HepG2 (cell line): Measurements from ENCODE around the gene ATP6V0E1. TPM values are rescaled to one million over a fixed set of nuclear protein-coding genes. Genes with fewer than 3 reads are reported as not detected.

Experiments
- CCAR2 ChIP-seq: fragments of 200-400 bp; formaldehyde crosslinking; optimal IDR thresholded peaks from 2 replicates; pipeline ENCODE3; 2018; ENCODE audit warnings: low read depth, mild to moderate bottlenecking, low read length, moderate library complexity
- CENPX ChIP-seq: sonication (generic); formaldehyde crosslinking; IDR thresholded peaks from 2 replicates; pipeline ENCODE4 v1.9.0; 2021; ENCODE audit warnings: mild to moderate bottlenecking, missing genetic modification reagents, moderate library complexity
- EHMT2 ChIP-seq: fragments of 200-600 bp; sonication (generic); IDR thresholded peaks from 2 replicates; pipeline ENCODE4 v1.7.0; 2017; ENCODE audit warnings: antibody characterized with exemption, low read depth, low read length, borderline replicate concordance
- EZH2 ChIP-seq: conservative IDR thresholded peaks from 2 replicates; pipeline ENCODE4 v1.6.1; 2012; ENCODE audit warnings: mild to moderate bottlenecking, low read depth, low read length, moderate library complexity
- FIP1L1 ChIP-seq: fragments of 200-400 bp; formaldehyde crosslinking; IDR thresholded peaks from 2 replicates; pipeline ENCODE4 v1.6.1; 2018; ENCODE audit warnings: low read depth, mild to moderate bottlenecking, low read length, moderate library complexity, borderline replicate concordance; ENCODE audit not compliant: insufficient read depth
- FOSL1 ChIP-seq: sonication (generic); formaldehyde crosslinking; IDR thresholded peaks from 2 replicates; pipeline ENCODE4 v1.9.0; 2021; ENCODE audit warnings: missing genetic modification reagents, borderline replicate concordance
- FOXA3 ChIP-seq: IDR thresholded peaks from 2 replicates; pipeline ENCODE4 v1.6.1; 2016; ENCODE audit warnings: missing genetic modification reagents, missing compliant biosample characterization
- FOXP1 ChIP-seq, 2 experiments: fragments of 450-650 bp in 1 of 2; IDR thresholded peaks; 2 replicates each; pipeline ENCODE4 v1.6.1; 2017 to 2018; ENCODE audit warnings: antibody characterized with exemption in 1 of 2
- KDM5A ChIP-seq: fragments of 200-600 bp; sonication (generic); IDR thresholded peaks from 2 replicates; pipeline ENCODE4 v1.7.0; 2018; ENCODE audit warnings: antibody characterized with exemption, mild to moderate bottlenecking, low read length, borderline replicate concordance
- KMT2B ChIP-seq: IDR thresholded peaks from 2 replicates; pipeline ENCODE4 v1.6.1; 2016; ENCODE audit warnings: missing genetic modification reagents, missing compliant biosample characterization
- MBNL3 ChIP-seq: fragments of 250-450 bp; sonication (Bioruptor Pico); conservative IDR thresholded peaks from 2 replicates; pipeline ENCODE4 v1.8.0; 2022; ENCODE audit warnings: mild to moderate bottlenecking, inconsistent platforms
- MIER2 ChIP-seq: IDR thresholded peaks from 2 replicates; pipeline ENCODE4 v1.6.1; 2016; ENCODE audit warnings: missing biosample characterization, missing genetic modification reagents
- NCOA1 ChIP-seq: sonication (generic); formaldehyde crosslinking; IDR thresholded peaks from 2 replicates; pipeline ENCODE4 v1.9.0; 2021; ENCODE audit warnings: missing genetic modification reagents
- PAWR ChIP-seq: sonication (generic); formaldehyde crosslinking; IDR thresholded peaks from 2 replicates; pipeline ENCODE4 v1.4.0; 2020; ENCODE audit warnings: missing genetic modification reagents, mild to moderate bottlenecking, borderline replicate concordance
- PLRG1 ChIP-seq: fragments of 450-650 bp; conservative IDR thresholded peaks from 2 replicates; pipeline ENCODE4 v1.6.1; 2016
- RAD21 ChIP-seq: fragments of 450-650 bp; formaldehyde crosslinking; IDR thresholded peaks from 2 replicates; pipeline ENCODE4 v1.5.0; 2020; ENCODE audit warnings: mild to moderate bottlenecking
- RBM39 ChIP-seq: fragments of 200-400 bp; formaldehyde crosslinking; IDR thresholded peaks from one replicate; pipeline ENCODE4 v1.6.1; 2018; ENCODE audit warnings: antibody characterized with exemption, mild to moderate bottlenecking, low read depth, low read length; ENCODE audit not compliant: poor library complexity, severe bottlenecking
- RXRA ChIP-seq: sonication (generic); formaldehyde crosslinking; IDR thresholded peaks from 2 replicates; pipeline ENCODE4 v1.5.1; 2020; ENCODE audit warnings: missing genetic modification reagents
- ZFAT ChIP-seq: sonication (generic); formaldehyde crosslinking; conservative IDR thresholded peaks from 2 replicates; pipeline ENCODE4 v1.8.1; 2023; ENCODE audit warnings: missing genetic modification reagents, inconsistent platforms
- ZNF180 ChIP-seq: sonication (generic); formaldehyde crosslinking; IDR thresholded peaks from 2 replicates; pipeline ENCODE4 v1.4.0; 2020; ENCODE audit warnings: low read depth, missing genetic modification reagents, borderline replicate concordance
- ZNF333 ChIP-seq: sonication (generic); formaldehyde crosslinking; IDR thresholded peaks from 2 replicates; pipeline ENCODE4 v1.4.0; 2020; ENCODE audit warnings: mild to moderate bottlenecking, missing genetic modification reagents, borderline replicate concordance
- ZNF615 ChIP-seq: sonication (generic); formaldehyde crosslinking; IDR thresholded peaks from 2 replicates; pipeline ENCODE4 v1.5.0; 2020; ENCODE audit warnings: mild to moderate bottlenecking, missing genetic modification reagents, borderline replicate concordance
- ZNF616 ChIP-seq: sonication (generic); formaldehyde crosslinking; IDR thresholded peaks from 2 replicates; pipeline ENCODE4 v1.5.0; 2020; ENCODE audit warnings: low read depth, mild to moderate bottlenecking, missing genetic modification reagents
- ZNF720 ChIP-seq: sonication (generic); formaldehyde crosslinking; IDR thresholded peaks from 2 replicates; pipeline ENCODE4 v1.4.0; 2020; ENCODE audit warnings: missing genetic modification reagents
- polyA plus RNA-seq, 8 experiments: library from polyadenylated mRNA; depleted of rRNA in 3 of 8; stranded (reverse) in 7 of 8; unstranded in 1 of 8; fragments of >200 nt; fragmentation: Illumina TruSeq in 4 of 8; extraction: Trizol in 4 of 8; gene quantifications; 2 replicates each; pipeline versions ENCODE4 v1.2.1 to v1.2.3, GENCODE V29; 2011 to 2016; ENCODE audit warnings: low read depth in 4 of 8, missing spikeins in 1 of 8, mixed read lengths in 1 of 8; ENCODE audit not compliant: insufficient read depth in 1 of 8
- total RNA-seq, 5 experiments: library from RNA; depleted of rRNA; stranded (reverse); fragments of >200 nt; fragmentation: Illumina TruSeq; extraction: Trizol; gene quantifications; 2 replicates each; pipeline ENCODE4 v1.2.3, GENCODE V29; 2016; ENCODE audit warnings: low read depth in 1 of 5
- TF ChIP-seq, protein P1 (sequence below): IDR thresholded peaks from 2 replicates; pipeline ENCODE4 v1.6.1; 2016; ENCODE audit warnings: low read depth, borderline replicate concordance
- TF ChIP-seq, protein P2 (sequence below): sonication (generic); formaldehyde crosslinking; IDR thresholded peaks from 2 replicates; pipeline ENCODE4 v1.4.0; 2020; ENCODE audit warnings: missing genetic modification reagents
- TF ChIP-seq, protein P3 (sequence below): sonication (generic); formaldehyde crosslinking; IDR thresholded peaks from 2 replicates; pipeline ENCODE4 v1.4.0; 2020; ENCODE audit warnings: mild to moderate bottlenecking, missing genetic modification reagents

Gene ATP6V0E1
- total and polyA plus RNA-seq, 2 of the 13 experiments (the other 11 are each of a cell fraction or from before 2014, with no cell fraction given), result 143 to 215 TPM

GRCh38 chr5:173055983-173056782 is 72.6 kb downstream of the ATP6V0E1 start, which contains the start of gene CREBRF (continued):
- no peak for TF ChIP-seq ZFAT (CRISPR knock-in tag)
- no peak for TF ChIP-seq EHMT2
- no peak for TF ChIP-seq EZH2
- TF ChIP-seq PLRG1, result no peak
- TF ChIP-seq ZNF333 (CRISPR knock-in tag), result 0 out of 2 replicates have a peak, but pooled peaks have one; percentile 39
- no peak for TF ChIP-seq ZNF720
- TF ChIP-seq KMT2B (CRISPR knock-in tag), result peak; percentile 84; the same call in 1 of the 2 replicates
- TF ChIP-seq RXRA (CRISPR knock-in tag), result peak; percentile 61; the same call in 1 of the 2 replicates
- no peak for TF ChIP-seq PAWR (CRISPR knock-in tag)
- TF ChIP-seq FOXA3 (CRISPR knock-in tag), result peak; percentile 40
- TF ChIP-seq ZNF180 (CRISPR knock-in tag), result no peak
- TF ChIP-seq, protein P1, sequence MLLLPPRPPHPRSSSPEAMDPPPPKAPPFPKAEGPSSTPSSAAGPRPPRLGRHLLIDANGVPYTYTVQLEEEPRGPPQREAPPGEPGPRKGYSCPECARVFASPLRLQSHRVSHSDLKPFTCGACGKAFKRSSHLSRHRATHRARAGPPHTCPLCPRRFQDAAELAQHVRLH (CRISPR knock-in tag), result no peak
- TF ChIP-seq RAD21 (CRISPR knock-in tag), result no peak
- TF ChIP-seq, protein P2, sequence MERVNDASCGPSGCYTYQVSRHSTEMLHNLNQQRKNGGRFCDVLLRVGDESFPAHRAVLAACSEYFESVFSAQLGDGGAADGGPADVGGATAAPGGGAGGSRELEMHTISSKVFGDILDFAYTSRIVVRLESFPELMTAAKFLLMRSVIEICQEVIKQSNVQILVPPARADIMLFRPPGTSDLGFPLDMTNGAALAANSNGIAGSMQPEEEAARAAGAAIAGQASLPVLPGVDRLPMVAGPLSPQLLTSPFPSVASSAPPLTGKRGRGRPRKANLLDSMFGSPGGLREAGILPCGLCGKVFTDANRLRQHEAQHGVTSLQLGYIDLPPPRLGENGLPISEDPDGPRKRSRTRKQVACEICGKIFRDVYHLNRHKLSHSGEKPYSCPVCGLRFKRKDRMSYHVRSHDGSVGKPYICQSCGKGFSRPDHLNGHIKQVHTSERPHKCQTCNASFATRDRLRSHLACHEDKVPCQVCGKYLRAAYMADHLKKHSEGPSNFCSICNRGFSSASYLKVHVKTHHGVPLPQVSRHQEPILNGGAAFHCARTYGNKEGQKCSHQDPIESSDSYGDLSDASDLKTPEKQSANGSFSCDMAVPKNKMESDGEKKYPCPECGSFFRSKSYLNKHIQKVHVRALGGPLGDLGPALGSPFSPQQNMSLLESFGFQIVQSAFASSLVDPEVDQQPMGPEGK, result peak; percentile 81
- TF ChIP-seq RBM39, result no peak
- TF ChIP-seq NCOA1 (CRISPR knock-in tag), result no peak
- TF ChIP-seq FOXP1 (IDR thresholded peaks at IDR 0.05), result 0 out of 2 replicates have a peak, but pooled peaks have one; percentile 11
- peak; percentile 40; the same call in 1 of the 2 replicates for TF ChIP-seq FOXP1 (CRISPR knock-in tag; IDR thresholded peaks at IDR 0.05)
- TF ChIP-seq MIER2 (CRISPR knock-in tag), result no peak
- no peak for TF ChIP-seq FOSL1 (CRISPR knock-in tag)
- TF ChIP-seq ZNF615, result no peak
- no peak for TF ChIP-seq FIP1L1
- TF ChIP-seq, protein P3, sequence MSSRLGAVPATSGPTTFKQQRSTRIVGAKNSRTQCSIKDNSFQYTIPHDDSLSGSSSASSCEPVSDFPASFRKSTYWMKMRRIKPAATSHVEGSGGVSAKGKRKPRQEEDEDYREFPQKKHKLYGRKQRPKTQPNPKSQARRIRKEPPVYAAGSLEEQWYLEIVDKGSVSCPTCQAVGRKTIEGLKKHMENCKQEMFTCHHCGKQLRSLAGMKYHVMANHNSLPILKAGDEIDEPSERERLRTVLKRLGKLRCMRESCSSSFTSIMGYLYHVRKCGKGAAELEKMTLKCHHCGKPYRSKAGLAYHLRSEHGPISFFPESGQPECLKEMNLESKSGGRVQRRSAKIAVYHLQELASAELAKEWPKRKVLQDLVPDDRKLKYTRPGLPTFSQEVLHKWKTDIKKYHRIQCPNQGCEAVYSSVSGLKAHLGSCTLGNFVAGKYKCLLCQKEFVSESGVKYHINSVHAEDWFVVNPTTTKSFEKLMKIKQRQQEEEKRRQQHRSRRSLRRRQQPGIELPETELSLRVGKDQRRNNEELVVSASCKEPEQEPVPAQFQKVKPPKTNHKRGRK (CRISPR knock-in tag), result no peak
- no peak for TF ChIP-seq MBNL3 (CRISPR knock-in tag)
- peak; percentile 78 for TF ChIP-seq KDM5A
- TF ChIP-seq ZNF616 (CRISPR knock-in tag), result no peak
- no peak for TF ChIP-seq CCAR2
- no peak for TF ChIP-seq CENPX (CRISPR knock-in tag)
